IMR-90 (cell line): ENCODE results near the gene KCNMB1. TPM values are rescaled to one million over a fixed set of nuclear protein-coding genes. Genes with fewer than 3 reads are reported as not detected.

Experiments used
- ATAC-seq: fragments of 200-7000 bp; cut with Tn5 transposase; 2 replicates; pipeline ENCODE4 v1.9.1; 2020; ENCODE audit warnings: low read depth, mild to moderate bottlenecking, moderate library complexity
- BruUV-seq: library from RNA; stranded (reverse); fragments of 400-500 nt; replicated peaks from 2 replicates; lab custom pipeline; 2021; lab: Mats Ljungman, UMichigan
- CTCF ChIA-PET: fragments of 300-600 bp; formaldehyde crosslinking; extraction: SDS; loops from one replicate; lab custom pipeline; 2021; ENCODE audit warnings: antibody characterized with exemption; lab: Yijun Ruan, JAX
- POLR2A ChIA-PET: fragments of 300-600 bp; sonication (Branson Sonifier 250); formaldehyde crosslinking; loops from one replicate; lab custom pipeline; 2022; ENCODE audit warnings: antibody characterized with exemption; ENCODE audit not compliant: unreplicated experiment; lab: Charles Lee
- DNase-seq: peaks from one replicate; pipeline ENCODE4 v3.0.0; 2013
- H2AFZ ChIP-seq: replicated peaks from 2 replicates; pipeline ENCODE3; 2013; ENCODE audit warnings: low read length, mild to moderate bottlenecking; ENCODE audit not compliant: poor library complexity
- H2AK5ac ChIP-seq: 2 replicates; pipeline ENCODE4 v1.6.1; 2013; ENCODE audit warnings: low read depth, low read length, inconsistent platforms
- H2AK9ac ChIP-seq: replicated peaks from 2 replicates; pipeline ENCODE3; 2013; ENCODE audit warnings: mild to moderate bottlenecking, low read depth, low read length, moderate library complexity; ENCODE audit not compliant: poor library complexity
- H2BK120ac ChIP-seq: 2 replicates; pipeline ENCODE4 v1.6.1; 2013; ENCODE audit warnings: low read depth, low read length, inconsistent platforms
- H2BK15ac ChIP-seq: 3 replicates; pipeline ENCODE4 v1.6.1; 2013; ENCODE audit warnings: low read depth, low read length, inconsistent platforms
- H2BK20ac ChIP-seq: 2 replicates; pipeline ENCODE4 v1.6.1; 2013; ENCODE audit warnings: low read depth, mild to moderate bottlenecking, inconsistent platforms, low read length, moderate library complexity
- H2BK5ac ChIP-seq: 2 replicates; pipeline ENCODE4 v1.6.1; 2013; ENCODE audit warnings: mild to moderate bottlenecking, low read depth, low read length, inconsistent platforms; ENCODE audit not compliant: poor library complexity, severe bottlenecking
- H3K14ac ChIP-seq: replicated peaks from 2 replicates; pipeline ENCODE4 v1.6.1; 2013; ENCODE audit warnings: low read depth, low read length, inconsistent platforms
- H3K18ac ChIP-seq: 2 replicates; pipeline ENCODE4 v1.6.1; 2013; ENCODE audit warnings: low read depth, low read length, control low read depth
- H3K23ac ChIP-seq: 2 replicates; pipeline ENCODE4 v1.6.1; 2013; ENCODE audit warnings: low read depth, low read length, inconsistent platforms
- H3K27ac ChIP-seq: 2 replicates; pipeline ENCODE4 v1.5.1; 2013; ENCODE audit warnings: mild to moderate bottlenecking, control low read depth, low read length; ENCODE audit not compliant: insufficient read depth
- H3K27me3 ChIP-seq: 2 replicates; pipeline ENCODE4 v1.6.1; 2013; ENCODE audit warnings: low read length; ENCODE audit not compliant: control insufficient read depth, insufficient read depth
- H3K36me3 ChIP-seq: 2 replicates; pipeline ENCODE4 v1.6.1; 2013; ENCODE audit warnings: low read length, mixed read lengths; ENCODE audit not compliant: control insufficient read depth, insufficient read depth
- H3K4ac ChIP-seq: 2 replicates; pipeline ENCODE4 v1.6.1; 2013; ENCODE audit warnings: low read depth, low read length, inconsistent platforms
- H3K4me1 ChIP-seq: 2 replicates; pipeline ENCODE4 v1.6.1; 2013; ENCODE audit warnings: low read length, mixed read lengths; ENCODE audit not compliant: control insufficient read depth, insufficient read depth
- H3K4me2 ChIP-seq: 2 replicates; pipeline ENCODE4 v1.6.1; 2013; ENCODE audit warnings: low read depth, mild to moderate bottlenecking, control low read depth, low read length, moderate library complexity
- H3K4me3 ChIP-seq: 2 replicates; pipeline ENCODE4 v1.5.1; 2013; ENCODE audit warnings: low read depth, mild to moderate bottlenecking, control low read depth, low read length, moderate library complexity; ENCODE audit not compliant: insufficient read depth
- H3K56ac ChIP-seq: 2 replicates; pipeline ENCODE4 v1.6.1; 2013; ENCODE audit warnings: low read length, inconsistent platforms; ENCODE audit not compliant: insufficient read depth; ENCODE audit errors: extremely low read depth
- H3K79me1 ChIP-seq, 2 experiments: 2 replicates each; pipeline ENCODE4 v1.6.1; 2013; ENCODE audit warnings: low read length in 2 of 2, inconsistent platforms in 1 of 2, low read depth in 1 of 2
- H3K9ac ChIP-seq: 2 replicates; pipeline ENCODE4 v1.6.1; 2013; ENCODE audit warnings: low read depth, low read length, control low read depth
- H3K9me1 ChIP-seq: 2 replicates; pipeline ENCODE4 v1.6.1; 2013; ENCODE audit warnings: low read length, inconsistent platforms; ENCODE audit not compliant: insufficient read depth
- H3K9me3 ChIP-seq: 2 replicates; pipeline ENCODE4 v1.6.1; 2013; ENCODE audit warnings: low read length; ENCODE audit not compliant: control insufficient read depth, insufficient read depth
- H4K20me1 ChIP-seq: 2 replicates; pipeline ENCODE4 v1.6.1; 2013; ENCODE audit warnings: low read length, inconsistent platforms; ENCODE audit not compliant: insufficient read depth
- H4K5ac ChIP-seq: 2 replicates; pipeline ENCODE4 v1.6.1; 2013; ENCODE audit warnings: mild to moderate bottlenecking, low read depth, low read length, control low read depth
- H4K8ac ChIP-seq, 2 experiments: 2 replicates each; pipeline ENCODE4 v1.6.1; 2013; ENCODE audit warnings: low read depth in 2 of 2, low read length in 2 of 2, control low read depth in 1 of 2, inconsistent platforms in 1 of 2
- H4K91ac ChIP-seq: 2 replicates; pipeline ENCODE4 v1.6.1; 2013; ENCODE audit warnings: low read depth, low read length, inconsistent platforms; ENCODE audit not compliant: insufficient read depth
- CHD1 ChIP-seq: IDR thresholded peaks from 2 replicates; pipeline ENCODE4 v1.6.1; 2012; ENCODE audit warnings: low read depth, low read length, improper control_type of control experiment
- ELK1 ChIP-seq: fragments of 150-350 bp; IDR thresholded peaks from 2 replicates; pipeline ENCODE4 v1.6.1; 2016; ENCODE audit warnings: low read depth, mild to moderate bottlenecking, low read length, moderate library complexity, borderline replicate concordance
- MAFK ChIP-seq: IDR thresholded peaks from 2 replicates; pipeline ENCODE4 v1.6.1; 2012; ENCODE audit warnings: low read depth, low read length, improper control_type of control experiment
- NFE2L2 ChIP-seq: fragments of 150-350 bp; IDR thresholded peaks from 2 replicates; pipeline ENCODE4 v1.6.1; 2016; ENCODE audit warnings: low read depth, mild to moderate bottlenecking, low read length
- POLR2A ChIP-seq: IDR thresholded peaks from 2 replicates; pipeline ENCODE4 v1.6.1; 2012; ENCODE audit warnings: mild to moderate bottlenecking, low read depth, low read length
- RAD21 ChIP-seq: IDR thresholded peaks from 2 replicates; pipeline ENCODE4 v1.6.1; 2012; ENCODE audit warnings: low read length, improper control_type of control experiment
- RCOR1 ChIP-seq: IDR thresholded peaks from 2 replicates; pipeline ENCODE4 v1.6.1; 2012; ENCODE audit warnings: mild to moderate bottlenecking, low read length, improper control_type of control experiment; ENCODE audit not compliant: insufficient replicate concordance
- RFX5 ChIP-seq: IDR thresholded peaks from 2 replicates; pipeline ENCODE4 v1.8.0; 2012; ENCODE audit warnings: low read depth, mild to moderate bottlenecking, low read length, moderate library complexity
- SMC3 ChIP-seq: fragments of 150-350 bp; IDR thresholded peaks from 2 replicates; pipeline ENCODE4 v1.6.1; 2016; ENCODE audit warnings: low read depth, mild to moderate bottlenecking, antibody characterized with exemption, low read length, moderate library complexity
- WGBS, 2 experiments: methylation state at CpG; one replicate each; pipeline versions ENCODE4 v1.1.5 to v1.1.7; 2013; ENCODE audit warnings: missing lambda C conversion rate in 2 of 2; ENCODE audit not compliant: insufficient read length in 1 of 2; ENCODE audit errors: extremely low coverage in 2 of 2; 5-methylcytosine and 5-hydroxymethylcytosine counted together
- dilution Hi-C: fragments of 300-500 bp; cut with HindIII; formaldehyde crosslinking; loops from one replicate; pipeline ENCODE4 v1.14.3; 2018; ENCODE audit warnings: low sequenced_read_pairs; ENCODE audit not compliant: unreplicated experiment
- in situ Hi-C: fragments of 300-500 bp; cut with MboI; formaldehyde crosslinking; loops from 3 replicates; pipeline ENCODE4 v1.14.3; 2019; ENCODE audit warnings: low sequenced_read_pairs, inconsistent platforms, mixed read lengths
- intact Hi-C: fragments of 100-400 bp; cut with micrococcal nuclease; formaldehyde crosslinking; loops from 2 replicates; pipeline ENCODE4 v1.10.0; 2022
- polyA plus RNA-seq, 3 experiments: library from polyadenylated mRNA; depleted of rRNA; stranded (reverse); fragments of >200 nt; gene quantifications; 2 replicates each; pipeline ENCODE4 v1.2.3, GENCODE V29; 2012; ENCODE audit warnings: low replicate concordance in 1 of 3
- total RNA-seq: library from RNA; depleted of rRNA; stranded (reverse); fragments of >200 nt; gene quantifications from 2 replicates; pipeline ENCODE4 v1.2.3, GENCODE V29; 2012

Gene KCNMB1
- total and polyA plus RNA-seq, 2 of the 4 experiments (the other 2 are of a cell fraction), result not detected

GRCh38 chr5:170438581-170438980 is 49.4 kb upstream of the KCNMB1 start (continued):
- TF ChIP-seq ELK1 (no peak), RAD21 (no peak), SMC3 (no peak), MAFK (no peak)

- Histone ChIP-seq H2AK9ac (no peak overlapping the region), H3K18ac (no peak overlapping the region), H3K9me1 (no peaks in the 10 kb centered on the region), H2AK5ac (no peak overlapping the region), H3K14ac (no peak overlapping the region), H4K20me1 (no peaks in the 10 kb centered on the region), H3K36me3 (no peaks in the 10 kb centered on the region), H4K8ac (no peak overlapping the region), H3K27ac (no peak overlapping the region), H4K91ac (no peak overlapping the region), H2AFZ (no peak overlapping the region), H2BK20ac (no peak overlapping the region), H3K4me1 (no peaks in the 10 kb centered on the region), H2BK5ac (no peak overlapping the region), H3K4me2 (no peak overlapping the region), H3K79me1 (no peaks in the 10 kb centered on the region), H3K23ac (no peak overlapping the region), H3K56ac (no peak overlapping the region), H3K4me3 (no peak overlapping the region), H3K4ac (no peak overlapping the region), H2BK15ac (no peak overlapping the region), H3K27me3 (no peaks in the 10 kb centered on the region; the same call in 1 of the 2 replicates), H3K9ac (no peak overlapping the region), H2BK120ac (no peak overlapping the region), H4K5ac (no peak overlapping the region), H3K9me3 (no peaks in the 10 kb centered on the region)
- in situ Hi-C loops (no loop called here), intact Hi-C loops (loop anchor here (10.0 kb wide), 1 partner anchor 357 kb away; no protein-coding TSS in a partner anchor), dilution Hi-C loops (no loop called here)
- ATAC-seq (no peak), DNase-seq (no peak)
- TF ChIP-seq POLR2A (no peak), NFE2L2 (no peak), RAD21 (no peak), RCOR1 (no peak), RFX5 (no peak), CHD1 (no peak)
- BruUV-seq, result no TSS peak
- ChIA-PET CTCF (interaction anchor here (0.7 to 1.0 kb wide), 2 partner anchors 196 to 201 kb away, joined by 3 to 4 read pairs; no protein-coding TSS in a partner anchor), POLR2A (no interaction called here)
- 81% methylated on average over 8 of the region's 12 CpGs; no CpG with 5 or more reads in 1 of the 2 experiments for whole genome bisulfite sequencing, 2 experiments
These were observed 48.6 kb upstream of the KCNMB1 start for GRCh38 chr5:170437621-170438375.
